Panc1 (cell line): ENCODE measurements around the gene CDH12. TPM values are rescaled to one million over a fixed set of nuclear protein-coding genes. Genes with fewer than 3 reads are reported as not detected.

Experiments used
- ATAC-seq: fragments of 200-7000 bp; cut with Tn5 transposase; 2 replicates; pipeline ENCODE4 v1.9.1; 2020; ENCODE audit warnings: mild to moderate bottlenecking, moderate library complexity
- BruUV-seq: library from RNA; stranded (reverse); fragments of 400-500 nt; replicated peaks from 2 replicates; lab custom pipeline; 2021; lab: Mats Ljungman, UMichigan
- CTCF ChIA-PET: fragments of 300-600 bp; sonication (Branson Sonifier 250); formaldehyde crosslinking; loops from one replicate; lab custom pipeline; 2022; ENCODE audit warnings: antibody characterized with exemption; lab: Charles Lee
- POLR2A ChIA-PET: fragments of 300-600 bp; sonication (Branson Sonifier 250); formaldehyde crosslinking; loops from one replicate; lab custom pipeline; 2022; ENCODE audit warnings: antibody characterized with exemption; lab: Charles Lee
- DNase-seq: peaks from one replicate; pipeline ENCODE4 v3.0.0-alpha.2; 2010; ENCODE audit warnings: low read depth, low spot score
- H3K27ac ChIP-seq: 2 replicates; pipeline ENCODE4 v1.5.1; 2011; ENCODE audit warnings: mild to moderate bottlenecking, low read length, inconsistent platforms
- H3K27me3 ChIP-seq: fragments of 200-500 bp; sonication (Bioruptor generic); 2 replicates; pipeline ENCODE4 v1.6.0; 2014; ENCODE audit warnings: low read length, inconsistent platforms; ENCODE audit not compliant: control insufficient read depth, insufficient read depth
- H3K36me3 ChIP-seq: fragments of 200-500 bp; sonication (Bioruptor generic); 2 replicates; pipeline ENCODE4 v1.5.1; 2014; ENCODE audit warnings: inconsistent platforms, mild to moderate bottlenecking, low read length, moderate library complexity; ENCODE audit not compliant: control insufficient read depth, insufficient read depth
- H3K4me1 ChIP-seq: 2 replicates; pipeline ENCODE4 v1.5.1; 2011; ENCODE audit warnings: inconsistent platforms, mild to moderate bottlenecking, low read length, moderate library complexity; ENCODE audit not compliant: control insufficient read depth, insufficient read depth
- H3K4me3 ChIP-seq, 2 experiments: 2 replicates each; pipeline ENCODE4 v1.5.1; 2011 to 2012; ENCODE audit warnings: low read depth in 2 of 2, low read length in 2 of 2, mild to moderate bottlenecking in 2 of 2, inconsistent platforms in 1 of 2, moderate library complexity in 1 of 2
- H3K9me3 ChIP-seq: fragments of 200-500 bp; sonication (Bioruptor generic); 2 replicates; pipeline ENCODE4 v1.5.1; 2014; ENCODE audit warnings: low read depth, mild to moderate bottlenecking, inconsistent platforms, low read length, moderate library complexity; ENCODE audit not compliant: control insufficient read depth, insufficient read depth
- POLR2AphosphoS5 ChIP-seq: IDR thresholded peaks from 2 replicates; pipeline ENCODE4 v1.6.1; 2012; ENCODE audit warnings: mild to moderate bottlenecking, low read depth, low read length, moderate library complexity
- SIN3A ChIP-seq: IDR thresholded peaks from 2 replicates; pipeline ENCODE4 v1.6.1; 2012; ENCODE audit warnings: low read depth, mild to moderate bottlenecking, low read length, moderate library complexity, borderline replicate concordance; ENCODE audit not compliant: insufficient read depth
- TCF7L2 ChIP-seq: IDR thresholded peaks from 2 replicates; pipeline ENCODE4 v1.6.1; 2011; ENCODE audit warnings: mild to moderate bottlenecking, low read depth, low read length, inconsistent platforms
- in situ Hi-C: cut with HindIII; loops from 2 replicates; pipeline ENCODE4 v1.10.0; 2016; ENCODE audit warnings: low sequenced_read_pairs, low pct_unique_long_range_greater_than_20kb
- intact Hi-C: fragments of 100-400 bp; cut with micrococcal nuclease; formaldehyde crosslinking; loops from one replicate; pipeline ENCODE4 v1.10.0; 2022; ENCODE audit not compliant: unreplicated experiment
- total RNA-seq: library from RNA; stranded (reverse); gene quantifications from one replicate; pipeline ENCODE4 v1.2.1, GENCODE V29; 2021; ENCODE audit not compliant: unreplicated experiment
- TF ChIP-seq, protein P1 (sequence below), 2 experiments: IDR thresholded peaks; 2 replicates each; pipeline ENCODE4 v1.6.1; 2011 to 2012; ENCODE audit warnings: low read depth in 2 of 2, control low read depth in 1 of 2, low read length in 1 of 2, mild to moderate bottlenecking in 1 of 2, moderate library complexity in 1 of 2; ENCODE audit not compliant: insufficient read depth in 1 of 2
- TF ChIP-seq, protein P2 (sequence below): fragments of 450-650 bp; IDR thresholded peaks from 2 replicates; pipeline ENCODE4 v1.5.1; 2017; ENCODE audit warnings: mild to moderate bottlenecking

The CDH12 gene
- total RNA-seq, 1 experiment from 2014 or later, result not detected

DNA sequence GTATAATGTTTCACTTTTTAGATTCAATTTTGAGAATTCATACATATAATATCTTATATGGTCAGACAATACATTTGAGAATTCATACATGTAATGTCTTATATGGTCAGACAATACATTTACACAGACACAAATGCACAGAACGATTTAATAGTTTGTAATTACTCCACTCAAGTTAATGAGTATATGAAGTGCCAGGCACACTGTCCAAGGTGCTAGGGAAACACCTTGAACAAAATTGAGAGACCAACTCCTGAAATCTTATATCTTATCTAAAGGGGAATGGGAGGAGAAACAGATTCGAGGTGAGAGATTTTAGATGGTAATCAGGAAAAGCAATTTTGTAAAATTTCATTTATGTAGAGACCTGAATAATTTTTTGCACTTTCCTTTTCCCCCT lies 994.7 kb downstream of the CDH12 start:
- ChIA-PET POLR2A (no interaction called here), CTCF (no interaction called here)
- Histone ChIP-seq H3K4me1 (no peaks in the 10 kb centered on the region), H3K4me3 (no peak overlapping the region), H3K9me3 (no peaks in the 10 kb centered on the region), H3K27me3 (no peaks in the 10 kb centered on the region), H3K36me3 (no peaks in the 10 kb centered on the region; the same call in 1 of the 2 replicates), H3K27ac (no peak overlapping the region)
- BruUV-seq, result no TSS peak
- intact Hi-C loops (no loop called here), in situ Hi-C loops (no loop called here)
- ATAC-seq, result no peak
- DNase-seq, result no peak
- no peak for TF ChIP-seq SIN3A
- TF ChIP-seq, protein P1, sequence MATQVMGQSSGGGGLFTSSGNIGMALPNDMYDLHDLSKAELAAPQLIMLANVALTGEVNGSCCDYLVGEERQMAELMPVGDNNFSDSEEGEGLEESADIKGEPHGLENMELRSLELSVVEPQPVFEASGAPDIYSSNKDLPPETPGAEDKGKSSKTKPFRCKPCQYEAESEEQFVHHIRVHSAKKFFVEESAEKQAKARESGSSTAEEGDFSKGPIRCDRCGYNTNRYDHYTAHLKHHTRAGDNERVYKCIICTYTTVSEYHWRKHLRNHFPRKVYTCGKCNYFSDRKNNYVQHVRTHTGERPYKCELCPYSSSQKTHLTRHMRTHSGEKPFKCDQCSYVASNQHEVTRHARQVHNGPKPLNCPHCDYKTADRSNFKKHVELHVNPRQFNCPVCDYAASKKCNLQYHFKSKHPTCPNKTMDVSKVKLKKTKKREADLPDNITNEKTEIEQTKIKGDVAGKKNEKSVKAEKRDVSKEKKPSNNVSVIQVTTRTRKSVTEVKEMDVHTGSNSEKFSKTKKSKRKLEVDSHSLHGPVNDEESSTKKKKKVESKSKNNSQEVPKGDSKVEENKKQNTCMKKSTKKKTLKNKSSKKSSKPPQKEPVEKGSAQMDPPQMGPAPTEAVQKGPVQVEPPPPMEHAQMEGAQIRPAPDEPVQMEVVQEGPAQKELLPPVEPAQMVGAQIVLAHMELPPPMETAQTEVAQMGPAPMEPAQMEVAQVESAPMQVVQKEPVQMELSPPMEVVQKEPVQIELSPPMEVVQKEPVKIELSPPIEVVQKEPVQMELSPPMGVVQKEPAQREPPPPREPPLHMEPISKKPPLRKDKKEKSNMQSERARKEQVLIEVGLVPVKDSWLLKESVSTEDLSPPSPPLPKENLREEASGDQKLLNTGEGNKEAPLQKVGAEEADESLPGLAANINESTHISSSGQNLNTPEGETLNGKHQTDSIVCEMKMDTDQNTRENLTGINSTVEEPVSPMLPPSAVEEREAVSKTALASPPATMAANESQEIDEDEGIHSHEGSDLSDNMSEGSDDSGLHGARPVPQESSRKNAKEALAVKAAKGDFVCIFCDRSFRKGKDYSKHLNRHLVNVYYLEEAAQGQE (IDR thresholded peaks at IDR 0.05; ENCODE audit: insufficient read depth in 1 of 2, low read depth in 2 of 2, low read length in 1 of 2), result 0 out of 4 replicates have a peak, but pooled peaks of 1 of the 2 experiments have one; percentile 28

DNA sequence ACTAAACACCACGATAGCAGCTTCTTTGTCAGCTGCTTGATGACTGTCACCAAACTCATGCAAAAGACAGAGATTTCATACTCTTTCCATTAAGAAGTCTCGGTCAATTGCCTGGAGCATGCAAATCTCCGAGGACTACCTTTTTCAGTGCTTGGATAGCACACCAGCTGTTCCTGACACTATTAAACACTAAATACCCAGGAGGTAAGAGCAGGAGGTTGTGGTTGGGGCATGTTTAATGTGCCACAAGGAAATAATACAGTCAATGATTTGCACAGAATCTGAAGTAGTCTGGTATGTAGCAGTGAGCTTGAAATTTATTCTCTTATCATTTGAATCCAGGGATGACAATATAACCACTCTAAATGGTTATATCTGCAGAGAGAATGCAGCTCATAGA lies 996.2 kb downstream of the CDH12 start:
- H3K4me1 ChIP-seq, result no peaks in the 10 kb centered on the region
- in situ Hi-C loops (no loop called here), intact Hi-C loops (no loop called here)
- H3K27me3 ChIP-seq, result no peaks in the 10 kb centered on the region
- ATAC-seq, result no peak
- TF ChIP-seq POLR2AphosphoS5, result no peak
- no peak for TF ChIP-seq SIN3A
- TF ChIP-seq, protein P1 (IDR thresholded peaks at IDR 0.05; ENCODE audit: insufficient read depth in 1 of 2, low read depth in 2 of 2, low read length in 1 of 2), result no peak
- ChIA-PET CTCF (no interaction called here), POLR2A (no interaction called here)
- no peak overlapping the region for H3K4me3 ChIP-seq
- BruUV-seq, result no TSS peak
- DNase-seq, result no peak
- no peak overlapping the region for H3K27ac ChIP-seq
- no peaks in the 10 kb centered on the region for H3K36me3 ChIP-seq
- H3K9me3 ChIP-seq, result no peaks in the 10 kb centered on the region

DNA sequence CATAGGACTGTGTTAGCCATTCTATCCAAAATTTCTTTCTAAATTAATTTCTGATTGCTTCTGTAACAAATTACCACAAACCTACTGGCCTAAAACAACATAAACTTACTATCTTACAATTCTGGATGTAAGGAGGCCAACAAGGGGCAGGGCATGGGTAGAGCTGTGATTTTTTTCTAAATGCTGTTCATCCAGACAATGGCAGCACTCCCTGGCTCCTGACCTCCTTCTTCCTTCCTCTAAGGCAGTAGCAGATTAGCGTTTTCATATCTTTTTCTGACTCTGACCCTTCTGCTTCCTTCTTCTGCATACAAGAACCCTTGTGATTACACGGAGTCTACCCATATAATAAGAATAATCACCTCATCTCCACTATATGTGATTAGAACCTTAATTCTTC lies 1005.8 kb downstream of the CDH12 start:
- no peak for ATAC-seq
- Histone ChIP-seq H3K4me1 (no peaks in the 10 kb centered on the region), H3K9me3 (no peaks in the 10 kb centered on the region), H3K27me3 (no peaks in the 10 kb centered on the region), H3K27ac (no peak overlapping the region), H3K4me3 (no peak overlapping the region), H3K36me3 (no peaks in the 10 kb centered on the region)
- CTCF ChIA-PET, result no interaction called here
- POLR2A ChIA-PET, result no interaction called here
- BruUV-seq, result no TSS peak
- TF ChIP-seq, protein P2, sequence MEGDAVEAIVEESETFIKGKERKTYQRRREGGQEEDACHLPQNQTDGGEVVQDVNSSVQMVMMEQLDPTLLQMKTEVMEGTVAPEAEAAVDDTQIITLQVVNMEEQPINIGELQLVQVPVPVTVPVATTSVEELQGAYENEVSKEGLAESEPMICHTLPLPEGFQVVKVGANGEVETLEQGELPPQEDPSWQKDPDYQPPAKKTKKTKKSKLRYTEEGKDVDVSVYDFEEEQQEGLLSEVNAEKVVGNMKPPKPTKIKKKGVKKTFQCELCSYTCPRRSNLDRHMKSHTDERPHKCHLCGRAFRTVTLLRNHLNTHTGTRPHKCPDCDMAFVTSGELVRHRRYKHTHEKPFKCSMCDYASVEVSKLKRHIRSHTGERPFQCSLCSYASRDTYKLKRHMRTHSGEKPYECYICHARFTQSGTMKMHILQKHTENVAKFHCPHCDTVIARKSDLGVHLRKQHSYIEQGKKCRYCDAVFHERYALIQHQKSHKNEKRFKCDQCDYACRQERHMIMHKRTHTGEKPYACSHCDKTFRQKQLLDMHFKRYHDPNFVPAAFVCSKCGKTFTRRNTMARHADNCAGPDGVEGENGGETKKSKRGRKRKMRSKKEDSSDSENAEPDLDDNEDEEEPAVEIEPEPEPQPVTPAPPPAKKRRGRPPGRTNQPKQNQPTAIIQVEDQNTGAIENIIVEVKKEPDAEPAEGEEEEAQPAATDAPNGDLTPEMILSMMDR, result no peak
- TF ChIP-seq SIN3A (no peak), TCF7L2 (no peak), POLR2AphosphoS5 (no peak)
- TF ChIP-seq, protein P1 (IDR thresholded peaks at IDR 0.05; ENCODE audit: insufficient read depth in 1 of 2, low read depth in 2 of 2, low read length in 1 of 2), result no peak
- in situ Hi-C loops, result no loop called here
- DNase-seq, result no peak
- intact Hi-C loops, result no loop called here
